Measurements from ENCODE around the gene BRD1. TPM values are rescaled to one million over a fixed set of nuclear protein-coding genes. Genes with fewer than 3 reads are reported as not detected.

BRD1 gene
- total and polyA plus RNA-seq, 2 experiments from 2014 or later: 25.0 to 25.9 TPM

GRCh38 chr22:49861642-49862495 is 34.2 kb upstream of the BRD1 start:
- no peak overlapping the region for H3K4me2 ChIP-seq
- peaks cover 4% of the 10 kb centered on the region for H3K9me3 ChIP-seq (ENCODE audit: low read depth)
- H4K20me1 ChIP-seq (ENCODE audit: insufficient read depth, poor library complexity, severe bottlenecking): peaks cover 43% of the 10 kb centered on the region
- H3K27ac ChIP-seq: no peak overlapping the region
- peaks cover 99% of the 10 kb centered on the region for H3K79me2 ChIP-seq
- no peak for TF ChIP-seq CTCF (IDR thresholded peaks at IDR 0.05; ENCODE audit: poor library complexity)
- no peak for TF ChIP-seq EZH2 (IDR thresholded peaks at IDR 0.05; ENCODE audit: borderline replicate concordance)
- no peak for TF ChIP-seq EZH2phosphoT487 (IDR thresholded peaks at IDR 0.05; ENCODE audit: low read depth, severe bottlenecking, unreplicated experiment)
- H3K27me3 ChIP-seq: no peaks in the 10 kb centered on the region
- H3K36me3 ChIP-seq (replicated peaks; ENCODE audit: insufficient read depth, low read depth): no peaks in the 10 kb centered on the region
- DNase-seq (ENCODE audit: low spot score): no peak
- no peak overlapping the region for H2AFZ ChIP-seq
- no peaks in the 10 kb centered on the region for H3K9me2 ChIP-seq (replicated peaks; ENCODE audit: insufficient read depth)
- no peak overlapping the region for H3K4me3 ChIP-seq
- WGBS (ENCODE audit: low lambda C conversion rate, missing lambda C conversion rate): 91% methylated on average over 29 of the region's 29 CpGs
- H3K4me1 ChIP-seq (ENCODE audit: insufficient read depth): no peaks in the 10 kb centered on the region

DNA sequence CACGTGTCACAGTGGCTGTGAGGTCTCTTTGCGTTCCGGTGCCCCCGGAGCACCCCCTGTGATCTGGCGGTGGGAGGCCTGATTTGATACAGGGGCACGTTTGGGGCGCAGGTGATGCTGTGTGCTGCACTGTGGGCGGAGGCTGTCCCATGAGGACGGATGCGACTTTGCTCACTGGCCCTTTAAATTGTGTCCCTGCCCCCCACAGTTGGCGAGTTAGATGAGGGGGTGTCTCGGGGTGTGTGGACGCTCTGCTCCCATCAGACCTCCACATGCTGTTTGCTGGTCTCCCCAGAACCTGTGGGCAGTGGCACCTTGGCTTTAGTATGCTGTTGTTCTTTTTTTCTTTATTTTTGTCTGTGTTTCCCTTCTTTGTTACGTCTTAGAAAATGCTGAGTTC is 31.2 kb upstream of the BRD1 start:
- no peaks in the 10 kb centered on the region for H3K27me3 ChIP-seq
- WGBS (ENCODE audit: low lambda C conversion rate, missing lambda C conversion rate): 89% methylated on average over 14 of the region's 14 CpGs

GRCh38 chr22:49856766-49857618 is 29.3 kb upstream of the BRD1 start:
- H3K4me2 ChIP-seq: no peak overlapping the region
- TF ChIP-seq EZH2phosphoT487 (IDR thresholded peaks at IDR 0.05; ENCODE audit: low read depth, severe bottlenecking, unreplicated experiment): no peak
- TF ChIP-seq EZH2 (IDR thresholded peaks at IDR 0.05; ENCODE audit: borderline replicate concordance): no peak
- TF ChIP-seq CTCF (IDR thresholded peaks at IDR 0.05; ENCODE audit: poor library complexity): no peak
- no peaks in the 10 kb centered on the region for H3K9me2 ChIP-seq (replicated peaks; ENCODE audit: insufficient read depth)
- no peak for DNase-seq (ENCODE audit: low spot score)
- no peak overlapping the region for H3K27ac ChIP-seq
- H2AFZ ChIP-seq: no peak overlapping the region
- WGBS (ENCODE audit: low lambda C conversion rate, missing lambda C conversion rate): 95% methylated on average over 26 of the region's 31 CpGs
- H3K36me3 ChIP-seq (replicated peaks; ENCODE audit: insufficient read depth, low read depth): no peaks in the 10 kb centered on the region
- peaks cover 56% of the 10 kb centered on the region for H4K20me1 ChIP-seq (ENCODE audit: insufficient read depth, poor library complexity, severe bottlenecking)
- H3K79me2 ChIP-seq: peaks cover 77% of the 10 kb centered on the region
- no peaks in the 10 kb centered on the region for H3K9me3 ChIP-seq (ENCODE audit: low read depth)
- no peaks in the 10 kb centered on the region for H3K27me3 ChIP-seq
- H3K4me1 ChIP-seq (ENCODE audit: insufficient read depth): peaks cover 26% of the 10 kb centered on the region
- H3K4me3 ChIP-seq: no peak overlapping the region

More for the DNA sequence above, 31.2 kb upstream of the BRD1 start:
- Histone ChIP-seq H3K9me2 (replicated peaks; ENCODE audit: insufficient read depth) (no peaks in the 10 kb centered on the region), H3K36me3 (replicated peaks; ENCODE audit: insufficient read depth, low read depth) (no peaks in the 10 kb centered on the region), H3K79me2 (peaks cover 95% of the 10 kb centered on the region), H2AFZ (no peak overlapping the region), H3K27ac (no peak overlapping the region), H3K4me2 (no peak overlapping the region), H4K20me1 (ENCODE audit: insufficient read depth, poor library complexity, severe bottlenecking) (peaks cover 68% of the 10 kb centered on the region), H3K4me1 (ENCODE audit: insufficient read depth) (peaks cover 18% of the 10 kb centered on the region), H3K4me3 (no peak overlapping the region), H3K9me3 (ENCODE audit: low read depth) (no peaks in the 10 kb centered on the region)
- DNase-seq (ENCODE audit: low spot score): no peak
- TF ChIP-seq EZH2 (IDR thresholded peaks at IDR 0.05; ENCODE audit: borderline replicate concordance): no peak
- no peak for TF ChIP-seq CTCF (IDR thresholded peaks at IDR 0.05; ENCODE audit: poor library complexity)
- TF ChIP-seq EZH2phosphoT487 (IDR thresholded peaks at IDR 0.05; ENCODE audit: low read depth, severe bottlenecking, unreplicated experiment): no peak
